ENCODE data around the gene GRIK5. TPM values are rescaled to one million over a fixed set of nuclear protein-coding genes. Genes with fewer than 3 reads are reported as not detected.
A peak's percentile ranks its signal among the peaks of the same experiment; 100 is the strongest.
"Not testable (repeated sequence)": the region's sequence is repeated elsewhere in the genome, so short reads cannot be mapped to it uniquely, and the experiment has no call there.

The GRIK5 gene
- total RNA-seq, 1 experiment from 2014 or later = 0.06 TPM

GRCh38 chr19:42018503-42019193, 51.4 kb downstream of the GRIK5 start:
- DNase-seq (ENCODE audit: low read depth) = no peak

GRCh38 chr19:42017040-42017439, 53.0 kb downstream of the GRIK5 start:
- DNase-seq (ENCODE audit: low read depth) = no peak

- not testable (repeated sequence) for DNase-seq (ENCODE audit: low read depth)
These were observed 57.3 kb downstream of the GRIK5 start for GRCh38 chr19:42012747-42013146.

- no peak for DNase-seq (ENCODE audit: low read depth)
These were observed 59.5 kb downstream of the GRIK5 start for GRCh38 chr19:42010245-42011126.

GRCh38 chr19:42006569-42006968, 63.4 kb downstream of the GRIK5 start:
- no peak for DNase-seq (ENCODE audit: low read depth)

GRCh38 chr19:42005504-42005903, 64.5 kb downstream of the GRIK5 start:
- DNase-seq (ENCODE audit: low read depth) = no peak

- no peak for DNase-seq (ENCODE audit: low read depth)
These were observed 66.3 kb downstream of the GRIK5 start for GRCh38 chr19:42003506-42004294.

- DNase-seq (ENCODE audit: low read depth) = no peak
These were observed 70.2 kb downstream of the GRIK5 start for GRCh38 chr19:41999878-42000208.

- DNase-seq (ENCODE audit: low read depth) = no peak
These were observed 70.7 kb downstream of the GRIK5 start for GRCh38 chr19:41999071-41999877.

GRCh38 chr19:41998246-41999020, 71.6 kb downstream of the GRIK5 start:
- no peak for DNase-seq (ENCODE audit: low read depth)

GRCh38 chr19:41997851-41998229, 72.2 kb downstream of the GRIK5 start:
- no peak for DNase-seq (ENCODE audit: low read depth)

- peak; percentile 15 for DNase-seq (ENCODE audit: low read depth)
These were observed 72.7 kb downstream of the GRIK5 start for GRCh38 chr19:41997121-41997850.

- DNase-seq (ENCODE audit: low read depth) = peak; percentile 17
These were observed 73.8 kb downstream of the GRIK5 start for GRCh38 chr19:41995959-41996797.

GRCh38 chr19:41994994-41995958, 74.7 kb downstream of the GRIK5 start:
- DNase-seq (ENCODE audit: low read depth) = no peak

- no peak for DNase-seq (ENCODE audit: low read depth)
These were observed 75.5 kb downstream of the GRIK5 start for GRCh38 chr19:41994521-41994971.

GRCh38 chr19:41993612-41994483, 76.2 kb downstream of the GRIK5 start, which contains the start of gene ATP1A3:
Gene ATP1A3 (minus strand): TSS chr19:41994230. CDS start chr19:41994076, 154 bp downstream.
- DNase-seq (ENCODE audit: low read depth) = peak; percentile 37

Data from LHCN-M2 (cell line).